OCI-LY1 (cell line): ENCODE measurements around the gene PKN1.
"Not testable (repeated sequence)": the region's sequence is repeated elsewhere in the genome, so short reads cannot be mapped to it uniquely, and the experiment has no call there.

ENCODE experiments used
- H2AFZ ChIP-seq: fragments of 200-600 bp; sonication (generic), shearing (Covaris generic); 2 replicates; pipeline ENCODE4 v1.6.0; 2014; ENCODE audit warnings: antibody characterized with exemption, mild to moderate bottlenecking, low read length
- H3F3A ChIP-seq: fragments of 200-600 bp; sonication (generic), shearing (Covaris generic); 2 replicates; pipeline ENCODE4 v1.6.0; 2014; ENCODE audit warnings: mild to moderate bottlenecking, antibody characterized with exemption, low read length, moderate library complexity; ENCODE audit not compliant: insufficient read depth
- H3K27ac ChIP-seq: fragments of 200-600 bp; sonication (generic); 2 replicates; pipeline ENCODE4 v1.5.1; 2014; ENCODE audit warnings: low read length, mixed run types, mild to moderate bottlenecking, low read depth; ENCODE audit not compliant: poor library complexity, severe bottlenecking
- H3K27me3 ChIP-seq: fragments of 200-600 bp; sonication (generic); 2 replicates; pipeline ENCODE4 v1.6.0; 2014; ENCODE audit warnings: antibody characterized with exemption, mild to moderate bottlenecking, low read length, moderate library complexity; ENCODE audit not compliant: insufficient read depth
- H3K36me3 ChIP-seq: fragments of 200-600 bp; sonication (generic); 2 replicates; pipeline ENCODE4 v1.6.1; 2014; ENCODE audit warnings: mild to moderate bottlenecking, antibody characterized with exemption, low read length, moderate library complexity, mixed read lengths; ENCODE audit not compliant: insufficient read depth
- H3K4me1 ChIP-seq: fragments of 200-600 bp; sonication (generic); 2 replicates; pipeline ENCODE4 v1.5.1; 2014; ENCODE audit warnings: mild to moderate bottlenecking, low read length, moderate library complexity; ENCODE audit not compliant: insufficient read depth, severe bottlenecking
- H3K4me2 ChIP-seq: fragments of 200-600 bp; sonication (generic), shearing (Covaris generic); 2 replicates; pipeline ENCODE4 v1.6.1; 2014; ENCODE audit warnings: low read length
- H3K4me3 ChIP-seq: fragments of 200-600 bp; sonication (generic); 2 replicates; pipeline ENCODE4 v1.5.1; 2014; ENCODE audit warnings: low read length, low read depth, mild to moderate bottlenecking, mixed read lengths; ENCODE audit not compliant: poor library complexity, severe bottlenecking
- H3K79me2 ChIP-seq: fragments of 200-600 bp; shearing (Covaris generic); 2 replicates; pipeline ENCODE4 v1.6.1; 2016; ENCODE audit warnings: mixed run types, low read length, mixed read lengths; ENCODE audit not compliant: insufficient read depth
- H3K9ac ChIP-seq: fragments of 200-600 bp; sonication (generic), shearing (Covaris generic); 2 replicates; pipeline ENCODE4 v1.6.1; 2014; ENCODE audit warnings: mild to moderate bottlenecking, low read length, mixed read lengths
- H3K9me2 ChIP-seq: fragments of 200-600 bp; sonication (generic), shearing (Covaris generic); 2 replicates; pipeline ENCODE4 v1.6.1; 2014; ENCODE audit warnings: low read depth, mild to moderate bottlenecking, low read length, mixed read lengths
- H3K9me3 ChIP-seq: fragments of 200-600 bp; shearing (Covaris generic); 2 replicates; pipeline ENCODE4 v1.6.1; 2014; ENCODE audit warnings: low read length, mixed read lengths
- H4K20me1 ChIP-seq: fragments of 200-600 bp; sonication (generic), shearing (Covaris generic); 2 replicates; pipeline ENCODE4 v1.6.0; 2016; ENCODE audit warnings: mild to moderate bottlenecking, low read length; ENCODE audit not compliant: insufficient read depth
- EZH2 ChIP-seq: fragments of 200-600 bp; sonication (generic), shearing (Covaris generic); IDR thresholded peaks from 2 replicates; pipeline ENCODE4 v1.8.0; 2017; ENCODE audit warnings: borderline replicate concordance, mixed run types, mild to moderate bottlenecking, antibody characterized with exemption, low read length, moderate library complexity, mixed read lengths
- TF ChIP-seq, protein P1 (sequence below): fragments of 200-600 bp; sonication (generic), shearing (Covaris generic); IDR thresholded peaks from 2 replicates; pipeline ENCODE4 v1.5.1; 2017; ENCODE audit warnings: mild to moderate bottlenecking, antibody characterized with exemption, low read length, moderate library complexity, mixed read lengths

Gene PKN1

DNA sequence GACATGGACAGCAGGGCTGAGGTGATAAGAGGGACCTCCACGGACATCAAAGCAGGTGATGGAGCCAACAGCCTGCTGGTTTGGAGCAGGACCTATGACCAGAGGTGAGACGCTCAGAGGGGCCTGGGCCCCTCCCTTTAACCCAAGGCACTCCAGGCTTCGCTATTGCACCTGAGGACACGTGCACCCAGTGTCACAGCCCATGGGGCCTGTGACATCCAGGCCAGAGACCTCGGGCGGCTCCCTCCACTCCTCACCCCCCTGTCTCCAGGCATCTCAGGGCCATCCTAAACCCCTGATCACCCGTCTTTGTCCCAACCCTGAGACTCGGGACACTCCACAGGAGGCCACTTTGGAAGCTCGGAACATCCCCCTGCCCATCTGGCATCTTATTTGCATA, 38.9 kb upstream of the PKN1 start:
- no peaks in the 10 kb centered on the region for H3K27me3 ChIP-seq
- H3K9ac ChIP-seq = no peak overlapping the region
- H3K27ac ChIP-seq = no peak overlapping the region
- H3K9me3 ChIP-seq = no peaks in the 10 kb centered on the region
- no peak overlapping the region for H3K4me3 ChIP-seq
- no peaks in the 10 kb centered on the region for H3K9me2 ChIP-seq
- no peaks in the 10 kb centered on the region for H3K36me3 ChIP-seq
- no peak overlapping the region for H3K4me2 ChIP-seq
- no peaks in the 10 kb centered on the region for H3K79me2 ChIP-seq
- TF ChIP-seq, protein P1, sequence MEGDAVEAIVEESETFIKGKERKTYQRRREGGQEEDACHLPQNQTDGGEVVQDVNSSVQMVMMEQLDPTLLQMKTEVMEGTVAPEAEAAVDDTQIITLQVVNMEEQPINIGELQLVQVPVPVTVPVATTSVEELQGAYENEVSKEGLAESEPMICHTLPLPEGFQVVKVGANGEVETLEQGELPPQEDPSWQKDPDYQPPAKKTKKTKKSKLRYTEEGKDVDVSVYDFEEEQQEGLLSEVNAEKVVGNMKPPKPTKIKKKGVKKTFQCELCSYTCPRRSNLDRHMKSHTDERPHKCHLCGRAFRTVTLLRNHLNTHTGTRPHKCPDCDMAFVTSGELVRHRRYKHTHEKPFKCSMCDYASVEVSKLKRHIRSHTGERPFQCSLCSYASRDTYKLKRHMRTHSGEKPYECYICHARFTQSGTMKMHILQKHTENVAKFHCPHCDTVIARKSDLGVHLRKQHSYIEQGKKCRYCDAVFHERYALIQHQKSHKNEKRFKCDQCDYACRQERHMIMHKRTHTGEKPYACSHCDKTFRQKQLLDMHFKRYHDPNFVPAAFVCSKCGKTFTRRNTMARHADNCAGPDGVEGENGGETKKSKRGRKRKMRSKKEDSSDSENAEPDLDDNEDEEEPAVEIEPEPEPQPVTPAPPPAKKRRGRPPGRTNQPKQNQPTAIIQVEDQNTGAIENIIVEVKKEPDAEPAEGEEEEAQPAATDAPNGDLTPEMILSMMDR = no peak
- no peak for TF ChIP-seq EZH2
- no peaks in the 10 kb centered on the region for H3K4me1 ChIP-seq
- H3F3A ChIP-seq = no peaks in the 10 kb centered on the region
- no peak overlapping the region for H2AFZ ChIP-seq
- H4K20me1 ChIP-seq = no peaks in the 10 kb centered on the region

GRCh38 chr19:14395262-14395661, 37.8 kb upstream of the PKN1 start:
- no peaks in the 10 kb centered on the region for H3K36me3 ChIP-seq
- H3K9ac ChIP-seq = no peak overlapping the region
- TF ChIP-seq, protein P1 = no peak
- H3K4me1 ChIP-seq = no peaks in the 10 kb centered on the region
- no peak overlapping the region for H3K27ac ChIP-seq
- H3K4me2 ChIP-seq = no peak overlapping the region
- H3K9me2 ChIP-seq = no peaks in the 10 kb centered on the region
- H3K27me3 ChIP-seq = no peaks in the 10 kb centered on the region
- no peaks in the 10 kb centered on the region for H3K79me2 ChIP-seq
- H3K4me3 ChIP-seq = no peak overlapping the region
- H2AFZ ChIP-seq = no peak overlapping the region
- no peaks in the 10 kb centered on the region for H3K9me3 ChIP-seq
- no peaks in the 10 kb centered on the region for H4K20me1 ChIP-seq
- H3F3A ChIP-seq = no peaks in the 10 kb centered on the region

- Histone ChIP-seq H2AFZ (no peak overlapping the region), H4K20me1 (no peaks in the 10 kb centered on the region), H3F3A (no peaks in the 10 kb centered on the region), H3K4me3 (no peak overlapping the region), H3K36me3 (no peaks in the 10 kb centered on the region), H3K27ac (no peak overlapping the region), H3K4me1 (peaks cover 3% of the 10 kb centered on the region), H3K27me3 (no peaks in the 10 kb centered on the region), H3K4me2 (no peak overlapping the region), H3K9me3 (no peaks in the 10 kb centered on the region), H3K79me2 (no peaks in the 10 kb centered on the region), H3K9me2 (no peaks in the 10 kb centered on the region), H3K9ac (no peak overlapping the region)
- TF ChIP-seq, protein P1 = no peak
- no peak for TF ChIP-seq EZH2
These were observed 37.3 kb upstream of the PKN1 start for GRCh38 chr19:14395710-14396336.

DNA sequence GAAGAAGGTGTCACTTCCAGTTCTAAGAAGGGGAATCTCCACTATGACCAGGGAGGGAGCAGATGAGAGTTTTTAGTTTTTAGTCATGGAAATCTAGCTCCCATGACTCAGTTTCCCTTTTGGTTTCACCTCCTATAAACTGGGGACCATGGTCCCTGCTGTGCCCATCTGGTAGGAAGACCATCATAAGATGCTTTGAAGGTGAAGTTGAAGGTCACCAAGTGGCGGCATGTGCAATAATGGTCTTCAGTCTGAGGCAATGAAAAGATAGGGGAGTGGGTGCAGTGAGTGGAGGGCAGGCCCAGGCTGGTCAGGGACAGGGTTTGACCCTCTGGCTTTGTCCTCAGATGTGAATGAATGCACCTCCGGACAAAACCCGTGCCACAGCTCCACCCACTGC, 36.4 kb upstream of the PKN1 start:
- not testable (repeated sequence) for H3K9me2 ChIP-seq, H3K27me3 ChIP-seq, H3F3A ChIP-seq, H3K4me1 ChIP-seq, H3K9ac ChIP-seq, H3K79me2 ChIP-seq, H3K36me3 ChIP-seq, H3K27ac ChIP-seq, H2AFZ ChIP-seq, H3K4me2 ChIP-seq, H4K20me1 ChIP-seq, H3K4me3 ChIP-seq, H3K9me3 ChIP-seq

- H3K36me3 ChIP-seq, H3K27ac ChIP-seq, H3K4me1 ChIP-seq, H3K9ac ChIP-seq, H3K4me3 ChIP-seq, H2AFZ ChIP-seq, H4K20me1 ChIP-seq, H3K9me2 ChIP-seq, H3K79me2 ChIP-seq, H3F3A ChIP-seq, H3K9me3 ChIP-seq, H3K4me2 ChIP-seq, H3K27me3 ChIP-seq: not testable (repeated sequence)
These were observed 35.9 kb upstream of the PKN1 start for GRCh38 chr19:14397168-14397567.
